GM19397 (cell line): ENCODE data around the gene FGL2.
"Not testable (repeated sequence)": the region's sequence is repeated elsewhere in the genome, so short reads cannot be mapped to it uniquely, and the experiment has no call there.

Experiments
- ATAC-seq: cut with Tn5 transposase; IDR thresholded peaks from one replicate; pipeline ENCODE4 v1.9.1; 2021; ENCODE audit warnings: mild to moderate bottlenecking, moderate library complexity; ENCODE audit not compliant: unreplicated experiment

The FGL2 gene

DNA sequence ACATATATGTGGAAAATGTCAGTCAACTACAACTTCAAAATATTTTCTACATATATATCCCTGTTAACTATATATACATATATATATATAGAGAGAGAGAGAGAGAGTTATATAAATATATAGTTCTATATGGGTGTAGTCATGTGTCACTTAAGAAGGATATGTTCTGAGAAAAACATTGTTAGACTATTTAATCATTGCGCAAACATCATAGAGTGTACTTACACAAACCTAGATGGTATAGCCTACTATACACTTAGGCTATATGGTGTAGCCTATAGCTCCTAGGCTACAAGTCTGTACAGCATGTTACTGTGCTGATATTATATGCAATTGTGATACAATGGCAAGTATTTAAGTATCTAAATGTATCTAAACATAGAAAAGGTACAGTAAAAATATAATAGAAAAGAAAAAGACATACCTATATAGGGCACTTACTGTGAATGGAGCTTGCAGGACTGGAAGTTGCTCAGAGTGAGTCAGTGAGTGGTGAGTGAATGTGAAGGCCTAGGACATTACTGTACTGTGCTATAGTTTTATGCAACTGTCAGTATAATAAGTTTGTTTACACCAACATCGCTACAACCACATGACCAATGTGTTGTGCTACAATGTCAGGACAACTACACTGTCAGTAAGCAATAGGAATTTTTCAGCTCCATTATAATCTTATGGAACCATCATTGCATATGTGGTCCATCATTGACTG, 18.0 kb upstream of the FGL2 start:
- ATAC-seq: no peak

DNA sequence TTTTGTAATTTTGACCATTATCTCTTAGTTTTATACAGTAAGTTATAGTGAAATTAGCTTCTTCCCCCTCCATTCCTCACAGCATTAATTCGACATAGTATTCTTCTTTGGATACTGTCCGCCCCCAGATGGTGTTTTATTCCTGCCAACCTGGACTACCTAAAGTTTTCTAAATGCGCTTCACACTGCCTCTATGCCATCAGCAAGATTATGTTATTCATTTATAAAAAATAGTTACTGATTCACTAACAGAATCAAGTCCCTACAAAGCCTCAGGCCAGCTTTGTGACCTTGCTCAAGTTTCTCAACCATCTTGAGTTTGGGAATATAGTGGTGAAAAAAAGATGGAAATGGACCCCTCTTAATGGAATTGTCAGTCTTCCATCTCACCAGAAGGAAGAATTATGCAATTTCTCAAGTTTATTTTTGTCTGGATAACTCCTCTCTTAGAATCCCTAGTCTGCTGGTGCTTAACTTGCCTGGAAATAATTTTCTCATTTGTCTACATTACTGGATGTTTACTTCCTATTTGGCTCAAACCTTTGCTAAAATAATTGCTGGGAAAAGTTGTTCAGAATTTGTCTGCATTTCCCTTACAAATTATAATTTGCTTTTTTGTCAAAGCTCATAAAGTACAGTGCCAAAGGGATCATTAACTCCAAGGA, 16.7 kb upstream of the FGL2 start:
- no peak for ATAC-seq

- ATAC-seq: no peak
Measured at GRCh38 chr7:77209479-77210139, 10.0 kb upstream of the FGL2 start.

GRCh38 chr7:77208416-77208815, 8.8 kb upstream of the FGL2 start:
- no peak for ATAC-seq

- no peak for ATAC-seq
Measured at GRCh38 chr7:77205706-77206105, 6.1 kb upstream of the FGL2 start.

GRCh38 chr7:77202481-77202976, 2.9 kb upstream of the FGL2 start:
- ATAC-seq: peak; percentile 89

- no peak for ATAC-seq
Measured at GRCh38 chr7:77200542-77200941, 923 bp upstream of the FGL2 start.

DNA sequence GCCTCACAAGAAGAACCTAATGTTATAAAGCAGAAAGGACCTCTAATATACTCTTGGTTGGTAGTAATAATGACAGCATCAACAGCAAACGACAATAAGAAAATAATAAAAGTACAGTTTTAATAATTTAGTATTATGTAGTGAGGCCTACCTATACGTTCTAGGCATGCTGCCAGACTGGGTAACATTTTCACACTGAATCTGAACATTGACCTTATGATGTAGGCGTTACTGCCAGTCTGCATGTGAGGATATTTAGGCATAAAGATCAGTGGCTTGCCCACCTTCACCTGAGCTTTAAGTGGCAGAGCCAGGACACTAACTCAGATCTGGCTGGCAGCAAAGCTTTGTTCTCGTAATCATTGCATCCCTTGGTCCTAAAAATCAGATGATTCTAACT, 2.5 kb downstream of the FGL2 start:
- ATAC-seq: no peak

- ATAC-seq: no peak
Measured at GRCh38 chr7:77188731-77189437, 10.7 kb downstream of the FGL2 start.

DNA sequence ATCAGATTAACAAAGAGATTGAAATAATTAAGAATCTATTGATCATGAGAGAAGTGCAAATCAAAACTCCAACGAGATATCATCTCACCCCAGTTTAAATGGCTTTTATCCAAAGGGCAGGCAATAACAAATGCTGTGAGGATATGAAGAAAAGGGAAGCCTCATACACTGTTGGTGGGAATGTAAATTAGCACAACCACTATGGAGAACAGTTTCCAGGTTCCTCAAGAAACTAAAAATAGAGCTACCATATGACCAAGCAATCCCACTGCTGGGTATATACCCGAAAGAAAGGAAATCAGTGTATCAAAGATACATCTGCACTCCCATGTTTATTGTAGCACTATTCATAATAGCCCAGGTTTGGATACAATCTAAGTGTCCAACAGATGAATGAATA, 13.8 kb downstream of the FGL2 start:
- ATAC-seq: no peak

DNA sequence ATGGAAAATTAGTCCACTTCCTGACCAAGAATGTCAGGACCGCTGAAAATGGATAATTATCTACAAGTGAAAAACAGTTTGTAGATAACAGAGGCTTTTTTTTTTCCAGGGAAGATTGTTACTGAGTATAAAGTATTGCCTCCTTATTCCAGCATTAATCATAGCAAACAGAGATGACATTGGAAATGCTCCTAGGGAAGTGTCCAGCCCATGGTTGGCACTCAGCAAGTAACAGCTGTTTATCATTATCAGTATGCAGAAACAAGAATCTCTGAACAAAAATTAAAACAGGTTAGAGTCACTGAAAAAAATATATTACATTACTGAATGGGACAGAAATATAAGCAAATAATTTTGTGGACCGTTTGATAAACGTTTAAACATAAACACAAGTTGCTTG, 14.6 kb downstream of the FGL2 start:
- ATAC-seq: no peak

- no peak for ATAC-seq
Measured at GRCh38 chr7:77184463-77184862, 15.2 kb downstream of the FGL2 start.

- ATAC-seq: no peak
Measured at GRCh38 chr7:77182261-77182660, 17.4 kb downstream of the FGL2 start.

- no peak for ATAC-seq
Measured at GRCh38 chr7:77181734-77182133, 17.9 kb downstream of the FGL2 start.

GRCh38 chr7:77181015-77181595, 18.5 kb downstream of the FGL2 start:
- ATAC-seq: no peak

DNA sequence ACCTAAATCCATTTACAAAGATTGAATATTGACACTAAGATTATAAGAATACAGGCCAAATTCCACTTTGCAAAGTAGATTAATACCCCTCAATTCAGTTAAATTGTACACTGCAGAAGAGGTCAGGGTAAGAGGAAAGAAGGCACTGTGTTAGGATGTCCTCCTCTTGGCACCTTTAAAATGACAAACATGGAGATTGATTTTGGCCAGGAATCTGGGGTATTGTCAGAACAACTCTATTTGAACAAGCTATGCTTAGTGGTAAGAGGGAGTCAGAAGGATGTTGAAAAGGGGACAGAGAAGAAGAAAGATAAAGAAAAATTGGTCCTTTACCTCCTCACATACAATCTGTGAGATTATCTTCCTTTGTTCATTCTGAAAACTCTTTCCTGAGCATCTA, 21.6 kb downstream of the FGL2 start:
- not testable (repeated sequence) for ATAC-seq

GRCh38 chr7:77177321-77177904, 22.2 kb downstream of the FGL2 start:
- ATAC-seq: not testable (repeated sequence)

- ATAC-seq: peak; percentile 65
Measured at GRCh38 chr7:77175274-77175800, 24.3 kb downstream of the FGL2 start.

- not testable (repeated sequence) for ATAC-seq
Measured at GRCh38 chr7:77174418-77174817, 25.2 kb downstream of the FGL2 start.

DNA sequence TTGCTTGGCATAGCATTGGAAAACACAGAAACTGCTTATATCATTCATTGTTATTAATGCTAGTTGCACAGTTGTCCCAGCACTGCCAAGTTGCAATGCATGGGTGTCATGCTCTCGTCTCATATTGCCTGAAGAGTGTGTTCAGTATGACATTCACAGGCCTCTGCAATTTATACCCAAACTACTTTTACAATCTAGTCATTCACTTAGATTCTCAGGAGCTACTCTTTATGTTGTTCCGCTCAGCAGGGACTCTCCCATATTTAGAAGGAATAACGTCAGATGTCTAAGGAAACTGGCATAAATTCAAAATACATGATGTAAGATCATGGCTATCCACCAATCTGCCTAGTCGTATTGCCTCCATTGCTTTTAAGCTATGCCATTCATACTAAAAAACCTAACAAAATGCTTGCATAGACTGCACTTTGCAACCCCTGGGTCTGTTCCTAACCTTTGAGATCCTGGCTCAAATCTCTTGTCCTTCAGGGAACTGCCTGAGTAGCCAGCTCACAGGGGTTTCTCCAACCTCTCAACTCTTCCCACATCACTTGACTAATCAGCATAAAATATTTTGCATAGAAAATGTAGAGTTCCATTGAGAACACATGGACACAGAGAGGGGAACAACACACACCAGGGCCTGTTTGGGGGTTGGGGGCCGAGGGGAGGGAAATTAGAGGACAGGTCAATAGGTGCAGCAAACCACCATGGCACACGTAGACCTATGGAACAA, 27.0 kb downstream of the FGL2 start:
- not testable (repeated sequence) for ATAC-seq
